MCF 10A (cell line): ENCODE measurements around the gene MMD2. TPM values are rescaled to one million over a fixed set of nuclear protein-coding genes. Genes with fewer than 3 reads are reported as not detected.

Experiments
- BruUV-seq: library from RNA; stranded (reverse); fragments of 400-500 nt; replicated peaks from 2 replicates; lab custom pipeline; 2021; lab: Mats Ljungman, UMichigan
- CTCF ChIA-PET: fragments of 300-600 bp; sonication (Branson Sonifier 250); formaldehyde crosslinking; extraction: SDS; loops from one replicate; lab custom pipeline; 2021; ENCODE audit warnings: antibody characterized with exemption, inconsistent platforms; lab: Yijun Ruan, JAX
- POLR2A ChIA-PET: fragments of 300-600, 350-650 bp; sonication (Branson Sonifier 250); formaldehyde crosslinking; extraction: SDS; loops from one replicate; lab custom pipeline; 2020; ENCODE audit warnings: antibody characterized with exemption, inconsistent platforms; lab: Yijun Ruan, JAX
- DNase-seq: peaks from one replicate; pipeline ENCODE4 v3.0.0-alpha.2; 2018; ENCODE audit not compliant: unreplicated experiment
- H3K27ac Mint-ChIP-seq: one replicate; pipeline ENCODE4 v1.8.0; 2022; ENCODE audit warnings: mild to moderate bottlenecking, low read depth, mixed read lengths; ENCODE audit not compliant: unreplicated experiment
- H3K27me3 Mint-ChIP-seq: one replicate; pipeline ENCODE4 v1.8.0; 2022; ENCODE audit warnings: mixed read lengths; ENCODE audit not compliant: insufficient read depth, unreplicated experiment
- H3K36me3 Mint-ChIP-seq: one replicate; pipeline ENCODE4 v1.8.0; 2022; ENCODE audit warnings: mild to moderate bottlenecking, moderate library complexity, mixed read lengths; ENCODE audit not compliant: insufficient read depth, unreplicated experiment
- H3K4me1 Mint-ChIP-seq: one replicate; pipeline ENCODE4 v1.8.0; 2022; ENCODE audit warnings: mixed read lengths; ENCODE audit not compliant: insufficient read depth, unreplicated experiment
- H3K4me3 Mint-ChIP-seq: one replicate; pipeline ENCODE4 v1.8.0; 2022; ENCODE audit warnings: mild to moderate bottlenecking, moderate library complexity, mixed read lengths; ENCODE audit not compliant: unreplicated experiment
- H3K9me3 Mint-ChIP-seq: one replicate; pipeline ENCODE4 v1.8.0; 2022; ENCODE audit warnings: mixed read lengths; ENCODE audit not compliant: unreplicated experiment
- CTCF ChIP-seq: fragments of 200-600 bp; IDR thresholded peaks from one replicate; pipeline ENCODE4 v1.8.0; 2022; ENCODE audit warnings: antibody characterized with exemption, mild to moderate bottlenecking; ENCODE audit not compliant: unreplicated experiment
- intact Hi-C: fragments of 100-400 bp; cut with micrococcal nuclease; formaldehyde crosslinking; loops from 2 replicates; pipeline ENCODE4 v1.14.1; 2022
- total RNA-seq: library from RNA; stranded (reverse); gene quantifications from 2 replicates; pipeline ENCODE4 v1.2.3, GENCODE V29; 2022

MMD2 gene
- total RNA-seq, 1 experiment from 2014 or later: not detected

GRCh38 chr7:4962872-4963775 is 4.1 kb upstream of the MMD2 start:
- intact Hi-C loops: no loop called here
- Mint-ChIP-seq H3K27ac (no peak overlapping the region), H3K27me3 (peaks cover 19% of the 10 kb centered on the region), H3K4me3 (no peak overlapping the region), H3K36me3 (no peaks in the 10 kb centered on the region), H3K9me3 (no peaks in the 10 kb centered on the region), H3K4me1 (no peaks in the 10 kb centered on the region)
- TF ChIP-seq CTCF: no peak
- CTCF ChIA-PET: interaction anchor here (0.7 kb wide), 1 partner anchor 212 kb away, joined by 3 read pairs; no protein-coding TSS in a partner anchor
- POLR2A ChIA-PET: no interaction called here
- no TSS peak for BruUV-seq
- DNase-seq: no peak

GRCh38 chr7:4960363-4960762 is 1.4 kb upstream of the MMD2 start:
- POLR2A ChIA-PET: no interaction called here
- no peaks in the 10 kb centered on the region for H3K9me3 Mint-ChIP-seq
- H3K27me3 Mint-ChIP-seq: peaks cover 25% of the 10 kb centered on the region

GRCh38 chr7:4959893-4960292 is 906 bp upstream of the MMD2 start:
- CTCF ChIA-PET: interaction anchor here (0.5 kb wide), 1 partner anchor 367 kb away, joined by 3 read pairs; no protein-coding TSS in a partner anchor
- Mint-ChIP-seq H3K4me3 (no peak overlapping the region), H3K9me3 (no peaks in the 10 kb centered on the region), H3K27ac (no peak overlapping the region), H3K36me3 (no peaks in the 10 kb centered on the region), H3K4me1 (no peaks in the 10 kb centered on the region), H3K27me3 (peaks cover 26% of the 10 kb centered on the region)
- intact Hi-C loops: no loop called here
- no peak for TF ChIP-seq CTCF
- no peak for DNase-seq
- BruUV-seq: no TSS peak
- POLR2A ChIA-PET: no interaction called here

More at GRCh38 chr7:4960363-4960762, 1.4 kb upstream of the MMD2 start:
- no peak for DNase-seq
- Mint-ChIP-seq H3K4me1 (no peaks in the 10 kb centered on the region), H3K36me3 (no peaks in the 10 kb centered on the region), H3K27ac (no peak overlapping the region), H3K4me3 (no peak overlapping the region)
- intact Hi-C loops: no loop called here
- BruUV-seq: no TSS peak
- no peak for TF ChIP-seq CTCF
- CTCF ChIA-PET: interaction anchor here (0.5 to 0.9 kb wide), 2 partner anchors 13 to 366 kb away, joined by 3 read pairs; no protein-coding TSS in a partner anchor

GRCh38 chr7:4959306-4959705 is 319 bp upstream of the MMD2 start:
- no peaks in the 10 kb centered on the region for H3K36me3 Mint-ChIP-seq
- H3K27me3 Mint-ChIP-seq: peaks cover 26% of the 10 kb centered on the region
- intact Hi-C loops: no loop called here
- ChIA-PET POLR2A (no interaction called here), CTCF (no interaction called here)
- H3K9me3 Mint-ChIP-seq: no peaks in the 10 kb centered on the region
- BruUV-seq: no TSS peak
- no peaks in the 10 kb centered on the region for H3K4me1 Mint-ChIP-seq
- TF ChIP-seq CTCF: no peak
- H3K27ac Mint-ChIP-seq: no peak overlapping the region
- no peak overlapping the region for H3K4me3 Mint-ChIP-seq
- no peak for DNase-seq
